ENCODE measurements around the gene ZFYVE19.

The ZFYVE19 gene
- 27.6 to 29.7 (median 28.8) reads per million in 3 experiments for total RNA-seq

- DNase-seq: peak; percentile 91
These were observed at the start of gene ZFYVE19, which contains the start of gene DNAJC17 for GRCh38 chr15:40807028-40807887. Gene ZFYVE19 (plus strand): TSS chr15:40807089. CDS start chr15:40807590, 501 bp downstream. Gene DNAJC17 (minus strand): TSS chr15:40807473. CDS start chr15:40807446, 27 bp downstream.

- no peak for DNase-seq
These were observed 46.9 kb upstream of the ZFYVE19 start for GRCh38 chr15:40759961-40760360.

GRCh38 chr15:40762919-40763800 lies 43.7 kb upstream of the ZFYVE19 start:
- DNase-seq: peak; percentile 22

- DNase-seq: peak; percentile 66
These were observed 42.9 kb upstream of the ZFYVE19 start, which contains the start of gene GCHFR for GRCh38 chr15:40763801-40764628. Gene GCHFR (plus strand): TSS chr15:40764068. CDS start chr15:40764181, 113 bp downstream.

GRCh38 chr15:40764629-40765103 lies 42.2 kb upstream of the ZFYVE19 start:
- no peak for DNase-seq

- no peak for DNase-seq
These were observed 40.6 kb upstream of the ZFYVE19 start for GRCh38 chr15:40766194-40766815.

GRCh38 chr15:40766906-40767837 lies 39.7 kb upstream of the ZFYVE19 start:
- DNase-seq: no peak

- no peak for DNase-seq
These were observed 38.9 kb upstream of the ZFYVE19 start for GRCh38 chr15:40767838-40768500.

GRCh38 chr15:40768521-40769273 lies 38.2 kb upstream of the ZFYVE19 start:
- no peak for DNase-seq

- DNase-seq: no peak
These were observed 37.4 kb upstream of the ZFYVE19 start, which contains the start of gene C15orf62 for GRCh38 chr15:40769274-40770146. Gene C15orf62 (plus strand): TSS chr15:40769980. CDS start chr15:40770496, 516 bp downstream.

- no peak for DNase-seq
These were observed 36.7 kb upstream of the ZFYVE19 start for GRCh38 chr15:40770147-40770721.

- DNase-seq: no peak
These were observed 35.6 kb upstream of the ZFYVE19 start for GRCh38 chr15:40771242-40771641.

GRCh38 chr15:40772014-40772413 lies 34.9 kb upstream of the ZFYVE19 start:
- DNase-seq: no peak

- no peak for DNase-seq
These were observed 33.4 kb upstream of the ZFYVE19 start for GRCh38 chr15:40773496-40773895.

GRCh38 chr15:40773902-40774301 lies 33.0 kb upstream of the ZFYVE19 start:
- DNase-seq: no peak

- no peak for DNase-seq
These were observed 31.9 kb upstream of the ZFYVE19 start for GRCh38 chr15:40775007-40775406.

- no peak for DNase-seq
These were observed 31.0 kb upstream of the ZFYVE19 start for GRCh38 chr15:40775740-40776536.

Data from central memory CD4-positive, alpha-beta T cell (primary cell).